Tongue (tissue), 2 donors: ENCODE data around the gene CFAP65. TPM values are rescaled to one million over a fixed set of nuclear protein-coding genes. Genes with fewer than 3 reads are reported as not detected.

ENCODE experiments used
- DNase-seq: peaks from one replicate; pipeline ENCODE4 v3.0.0-alpha.2; 2015
- total RNA-seq: library from RNA; depleted of rRNA; stranded (reverse); fragments of >200 nt; gene quantifications from one replicate; pipeline ENCODE4 v1.2.3, GENCODE V29; 2014

Gene CFAP65
- total RNA-seq, 1 donor from 2014 or later: not detected

DNA sequence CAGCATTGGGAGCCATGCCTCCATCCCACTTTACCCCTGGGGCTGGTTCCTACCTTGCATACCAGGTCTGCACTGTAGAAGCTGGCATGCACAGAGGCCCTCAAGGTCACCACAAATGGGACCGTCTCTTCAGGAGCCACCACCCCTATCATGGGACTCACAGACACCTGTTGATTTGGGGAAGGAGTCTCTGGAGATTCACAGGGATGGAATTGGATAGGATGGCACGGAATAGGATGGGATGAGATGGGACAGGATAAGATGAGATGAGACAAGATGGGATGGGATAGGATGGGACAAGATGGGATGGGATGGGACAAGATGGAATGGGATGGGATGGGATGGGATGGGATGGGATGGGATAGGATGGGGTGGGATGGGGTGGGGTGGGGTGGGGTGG lies 32.0 kb downstream of the CFAP65 start:
- no peak for DNase-seq

GRCh38 chr2:219003979-219004378 lies 37.3 kb downstream of the CFAP65 start:
- DNase-seq: no peak

GRCh38 chr2:219003267-219003634 lies 38.1 kb downstream of the CFAP65 start:
- DNase-seq: no peak

DNA sequence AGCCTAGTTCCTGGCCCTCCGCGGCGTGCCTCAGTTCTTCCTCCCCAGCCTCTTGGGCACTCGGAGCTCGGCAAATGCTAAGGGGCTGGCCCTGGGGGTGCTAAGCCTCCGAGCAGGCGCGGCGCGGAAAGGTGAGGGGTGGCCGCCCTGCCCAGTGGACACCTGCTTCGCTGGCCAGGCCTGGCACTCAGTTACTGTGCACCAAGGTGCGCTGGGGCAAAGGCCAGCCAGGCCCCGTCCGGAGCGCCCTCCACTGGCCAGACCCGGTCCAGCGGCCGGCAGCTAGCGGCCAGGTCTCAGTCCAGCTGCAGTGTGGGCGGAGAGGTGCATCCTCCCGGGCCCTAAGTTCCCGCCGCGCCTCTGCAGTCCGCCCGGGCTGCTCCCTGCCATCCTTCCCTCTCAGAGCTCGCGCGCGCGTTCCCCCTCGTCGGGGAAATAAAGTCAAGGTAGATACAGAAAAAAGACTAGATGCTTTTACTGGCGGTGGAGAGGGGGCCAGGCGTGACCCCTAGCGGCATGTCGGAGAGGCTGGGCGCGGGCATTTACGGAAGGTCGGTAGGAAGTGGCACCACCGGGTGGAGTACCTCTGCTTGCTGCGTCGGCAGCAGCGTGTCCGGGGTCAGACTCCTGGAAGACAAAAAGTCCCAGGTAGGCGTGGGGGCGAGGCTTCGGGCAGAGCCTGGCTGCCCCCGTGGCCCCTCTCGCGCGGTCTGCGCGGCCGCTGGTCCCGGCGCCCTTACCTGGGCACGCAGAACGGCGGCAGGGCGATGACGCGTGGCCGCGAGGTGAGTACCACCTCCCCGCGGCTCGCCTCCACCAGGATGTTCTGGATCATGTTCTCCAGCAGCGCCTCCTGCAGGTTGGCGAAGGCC lies 38.7 kb downstream of the CFAP65 start:
- DNase-seq: peak; percentile 41

DNA sequence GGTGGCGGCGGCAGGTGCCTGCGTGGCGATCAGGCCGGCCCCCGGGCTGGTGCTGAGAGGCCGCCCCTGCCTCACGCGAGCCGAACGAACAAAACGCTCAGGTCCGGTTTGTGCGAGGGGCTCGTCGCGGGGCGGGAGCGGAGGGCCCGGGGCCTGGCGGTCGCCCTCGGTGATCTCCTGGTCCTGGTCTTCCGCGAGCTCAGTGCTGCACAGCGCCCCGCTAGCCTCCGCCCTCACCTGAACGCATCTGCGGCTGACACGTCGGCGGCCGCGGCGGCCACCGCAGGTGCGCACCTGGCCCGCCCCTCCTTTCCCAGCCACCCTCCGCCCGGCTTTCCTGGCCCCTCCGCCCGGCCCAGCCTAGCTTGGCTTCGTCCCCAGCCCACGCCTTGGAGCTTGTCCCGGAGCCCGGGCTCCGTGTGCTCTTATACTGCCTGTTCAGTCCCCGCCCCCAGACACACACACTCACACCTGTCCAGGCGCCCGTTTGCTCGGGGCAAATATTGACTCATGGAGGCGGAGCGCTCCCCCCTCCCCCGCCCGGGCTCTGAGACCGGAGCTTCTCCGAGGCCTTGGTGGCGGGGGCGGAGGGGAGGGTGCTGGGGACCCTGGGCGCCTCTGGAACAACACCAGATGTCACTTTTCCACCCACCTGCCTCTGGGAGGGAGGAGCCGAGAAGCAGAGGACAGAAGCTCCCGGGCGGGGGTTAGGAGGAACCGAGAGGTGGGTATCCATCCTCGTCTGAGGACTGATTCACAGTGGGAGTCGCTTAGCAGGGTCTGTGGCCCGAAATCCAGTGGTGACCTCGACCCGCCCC lies 39.5 kb downstream of the CFAP65 start:
- DNase-seq: peak; percentile 34

GRCh38 chr2:219001100-219001576 lies 40.2 kb downstream of the CFAP65 start:
- DNase-seq: no peak

DNA sequence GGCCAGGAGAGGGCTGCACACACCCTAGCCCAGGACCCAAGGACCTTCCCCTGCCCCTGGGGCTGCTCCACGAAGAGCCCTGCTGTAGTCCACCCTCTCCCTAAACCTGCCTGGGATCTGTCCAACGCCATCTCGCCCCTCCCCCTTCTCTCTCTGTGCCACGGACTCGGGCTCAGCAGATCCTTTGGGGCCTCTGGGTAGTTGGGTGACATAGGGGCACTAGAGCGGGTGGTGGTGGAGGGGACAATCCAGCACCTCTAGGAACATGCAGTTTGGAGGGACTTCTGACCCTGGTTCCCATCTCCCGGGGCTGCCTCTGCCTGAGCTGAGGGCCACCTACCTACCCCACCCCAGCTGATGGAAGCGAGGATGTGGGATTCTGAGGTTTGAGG lies 40.8 kb downstream of the CFAP65 start:
- no peak for DNase-seq

DNA sequence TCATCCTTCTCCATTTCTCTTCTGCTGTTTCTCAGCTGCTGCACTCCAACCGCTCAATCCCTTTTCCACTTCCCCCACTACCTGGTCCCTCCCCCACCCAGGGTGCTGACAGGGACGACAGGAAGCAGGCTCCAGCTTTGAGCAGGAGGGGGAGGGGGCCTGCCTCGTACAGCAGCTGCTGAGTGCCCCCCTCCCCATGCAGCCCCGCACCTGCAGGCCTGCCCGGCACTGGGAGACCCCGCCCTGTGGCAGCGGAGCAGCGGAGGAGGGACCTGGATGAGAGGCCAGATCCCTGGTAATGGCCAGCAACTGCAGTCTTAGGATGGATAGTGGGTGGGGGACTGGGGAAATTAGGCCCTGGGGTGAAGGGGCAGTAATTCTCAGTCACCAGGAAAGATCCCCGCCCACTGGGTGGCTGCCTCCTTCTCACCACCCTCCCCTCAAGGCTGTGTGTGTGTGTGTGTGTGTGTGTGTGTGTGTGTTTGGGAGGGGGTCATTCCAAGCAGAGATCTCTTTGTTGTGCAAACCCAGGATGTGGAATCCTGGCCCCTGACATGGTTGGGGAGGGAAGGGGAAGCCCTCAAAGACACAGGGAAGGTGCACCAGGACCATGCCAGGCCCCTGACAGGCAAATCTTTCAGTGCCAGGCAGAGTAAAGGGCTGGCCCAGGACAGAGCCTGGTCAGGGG lies 41.3 kb downstream of the CFAP65 start:
- DNase-seq: no peak

- no peak for DNase-seq
These were observed 42.1 kb downstream of the CFAP65 start for GRCh38 chr2:218999021-218999880.

GRCh38 chr2:218998414-218999002 lies 42.8 kb downstream of the CFAP65 start:
- no peak for DNase-seq

DNA sequence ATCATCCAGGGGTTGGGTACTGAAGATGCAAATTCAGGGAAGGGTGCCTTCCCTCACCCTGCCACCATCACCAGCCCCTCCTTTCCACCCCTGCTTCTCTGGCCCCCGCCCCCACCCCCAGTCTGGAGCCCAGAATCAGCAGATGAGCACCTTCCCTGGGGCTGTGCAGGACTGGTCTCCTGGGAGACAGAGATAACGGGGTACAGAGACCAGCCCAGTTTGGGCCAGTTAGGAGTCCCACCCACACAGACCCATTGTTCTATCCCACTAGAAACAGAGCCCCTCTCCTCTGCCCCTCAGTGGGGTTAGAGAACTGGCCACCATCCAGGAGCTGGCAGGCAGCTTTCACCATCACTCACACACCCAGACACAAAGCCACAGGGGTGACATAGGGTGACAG lies 43.6 kb downstream of the CFAP65 start:
- no peak for DNase-seq

GRCh38 chr2:218996937-218997336 lies 44.4 kb downstream of the CFAP65 start:
- DNase-seq: peak; percentile 49

GRCh38 chr2:218995972-218996711 lies 45.2 kb downstream of the CFAP65 start:
- peak; percentile 88 for DNase-seq

DNA sequence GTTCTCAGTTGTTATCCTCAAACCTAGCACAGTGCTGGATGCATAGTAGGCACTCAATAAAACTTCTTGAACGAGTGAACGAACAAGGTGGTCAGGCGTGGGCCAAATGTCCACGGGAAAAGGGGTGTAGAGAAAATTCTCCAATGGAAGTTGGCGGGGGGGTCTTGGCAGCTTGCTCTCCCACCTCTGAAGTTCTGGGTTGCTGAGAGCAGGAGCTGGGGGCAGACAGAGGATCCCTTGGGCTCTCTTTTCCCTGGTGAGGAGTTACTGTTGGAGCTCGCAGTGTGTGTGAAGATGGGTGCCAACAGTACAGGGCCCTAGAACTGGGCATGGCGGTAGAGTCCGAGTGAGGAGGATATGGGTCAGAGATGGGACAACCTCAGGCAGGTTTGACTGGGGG lies 45.8 kb downstream of the CFAP65 start:
- no peak for DNase-seq

DNA sequence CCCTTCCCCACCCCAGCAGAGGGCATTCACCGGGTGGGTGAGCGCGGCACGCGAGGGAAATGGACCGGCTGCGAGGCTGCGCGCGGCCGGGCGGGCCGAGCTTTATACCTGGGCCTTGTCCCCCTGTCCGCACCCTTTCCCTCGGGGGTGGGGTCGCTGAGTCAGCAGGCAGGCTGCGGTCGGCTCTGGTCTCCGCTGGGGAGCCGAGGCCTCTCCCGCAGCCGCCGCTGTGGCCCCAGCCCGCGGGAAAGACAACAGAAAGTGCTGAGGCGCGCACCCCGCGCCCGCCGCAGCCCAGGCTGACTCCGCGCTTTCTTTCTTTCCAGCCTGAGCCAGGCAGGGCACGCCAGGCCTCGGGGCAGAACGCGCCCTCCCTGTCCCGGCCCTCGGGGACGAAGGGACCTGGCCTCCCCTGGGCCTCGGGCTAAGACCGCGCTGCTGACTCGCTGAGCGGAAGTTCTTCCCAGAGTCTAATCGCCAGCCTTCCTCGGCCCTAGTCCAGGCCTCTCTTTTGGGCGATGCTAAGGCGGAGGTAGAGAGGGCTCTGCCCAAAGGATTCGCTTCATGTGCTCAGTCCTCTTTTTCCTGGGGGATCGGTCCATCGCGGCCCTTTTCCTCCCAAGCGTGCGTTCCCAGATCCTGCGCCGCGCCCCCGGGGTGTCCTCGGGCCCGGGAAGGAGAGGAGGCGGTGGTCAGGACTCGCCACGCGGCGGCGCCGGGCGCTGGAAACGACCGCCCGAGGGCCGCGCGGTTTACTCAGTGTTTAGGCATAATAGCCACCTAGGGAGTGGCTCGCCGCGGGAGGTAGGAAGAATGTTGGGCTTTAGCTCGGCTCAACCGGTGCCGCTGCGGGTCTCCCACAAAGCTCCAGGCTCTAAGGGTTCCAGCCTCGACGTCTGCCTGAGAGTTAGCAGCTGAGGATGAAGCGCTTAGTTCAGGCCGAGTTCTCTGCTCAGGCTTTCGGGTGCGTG lies 47.7 kb downstream of the CFAP65 start, which contains the start of gene CRYBA2:
Gene CRYBA2, minus strand, starts transcription at position 78 of the 971 bp plus-strand sequence. CDS start 246 bp downstream, outside the sequence.
- no peak for DNase-seq

DNA sequence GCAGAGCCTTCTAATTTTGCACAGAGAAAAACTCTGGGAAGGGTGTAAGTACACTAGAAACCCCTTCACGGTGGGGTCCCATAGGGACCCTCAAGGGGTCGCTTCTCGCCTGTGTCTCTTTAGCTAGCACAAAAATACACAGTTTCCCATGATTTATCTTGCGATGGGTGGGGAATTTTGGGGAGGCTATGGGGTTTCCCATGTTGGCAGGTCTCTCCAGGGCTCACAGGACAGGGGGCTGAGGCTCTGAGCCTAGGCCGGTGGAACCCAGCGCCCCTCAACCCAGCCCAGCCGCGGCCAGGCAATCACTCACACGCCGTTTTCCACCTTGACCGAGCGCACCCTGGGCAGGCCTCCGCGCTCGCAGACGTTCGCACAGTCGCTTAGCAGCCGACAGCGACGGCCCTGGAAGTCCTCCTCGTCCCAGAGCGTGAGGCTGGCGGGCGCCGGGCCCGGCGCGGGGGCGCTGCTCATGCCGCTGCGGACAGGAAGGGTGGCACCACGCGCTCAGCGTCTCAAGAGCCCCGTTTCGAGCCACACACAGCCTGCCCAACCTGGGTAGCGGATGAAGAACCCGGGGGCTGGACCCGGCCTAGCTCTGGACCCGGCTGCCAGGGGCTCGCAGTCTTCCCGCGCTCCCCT lies 48.5 kb downstream of the CFAP65 start:
- no peak for DNase-seq

GRCh38 chr2:218992196-218992595 lies 49.1 kb downstream of the CFAP65 start:
- DNase-seq: no peak

GRCh38 chr2:218991674-218992168 lies 49.6 kb downstream of the CFAP65 start:
- DNase-seq: peak; percentile 38
